Measurements from ENCODE around the gene RPS6KA3. TPM values are rescaled to one million over a fixed set of nuclear protein-coding genes. Genes with fewer than 3 reads are reported as not detected.

RPS6KA3 gene
- 10 to 100 TPM; 33.8 to 55.4 (median 46.4) TPM for total RNA-seq

DNA sequence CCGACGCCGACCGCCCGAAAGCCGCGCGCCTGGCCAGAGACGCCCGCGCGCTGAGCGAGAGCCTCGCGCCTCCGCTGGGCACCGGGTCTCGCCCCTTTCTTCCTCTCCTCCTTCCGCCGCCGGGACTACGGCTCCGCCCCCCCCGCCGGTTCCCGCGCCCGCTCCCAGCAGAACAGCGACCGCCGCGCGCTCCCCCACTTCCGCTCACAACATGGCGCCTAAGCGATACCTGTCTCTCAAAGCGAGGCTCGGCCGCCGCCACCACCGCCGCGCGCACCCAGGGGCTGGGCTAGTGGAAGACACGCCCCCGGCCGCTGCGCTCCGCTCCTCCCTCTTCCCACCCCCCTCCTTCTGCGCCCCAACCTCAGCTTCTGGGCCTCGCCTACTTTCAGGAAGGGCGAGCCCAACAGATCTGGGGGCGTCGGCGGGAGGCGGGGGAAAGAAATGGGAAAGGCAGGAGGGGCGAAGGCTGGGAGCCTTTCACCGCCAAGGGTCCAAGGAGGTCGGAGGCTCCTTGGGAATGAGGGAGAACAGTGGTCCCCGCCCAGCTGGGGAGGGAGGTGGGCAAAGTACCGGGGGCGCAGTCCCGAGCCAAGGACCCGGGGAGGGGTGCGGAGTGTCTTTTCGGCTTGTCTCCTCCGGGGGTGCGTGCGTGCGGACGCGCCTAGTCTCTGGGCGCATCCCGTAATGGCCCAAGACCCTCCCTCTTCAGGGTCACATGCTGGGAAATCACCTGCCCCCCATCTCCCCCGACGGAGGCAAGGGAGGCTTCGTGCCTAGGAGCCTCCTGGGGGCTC, at the start of gene RPS6KA3:
TSS of gene RPS6KA3 (minus strand) at position 100 of the 797 bp plus-strand sequence. CDS start 277 bp downstream, outside the sequence.
- peaks cover 0 to 18% (median 0%) of the 10 kb centered on the region in 3 donors for H3K4me1 ChIP-seq
- peak; percentile 93 for ATAC-seq
- 8% methylated on average over 2 of the region's 77 CpGs; no CpG with 5 or more reads in 1 of the 2 donors for WGBS, 2 donors (ENCODE audit: low coverage in 1 of 2)
- H3K36me3 ChIP-seq, result no peaks in the 10 kb centered on the region
- TF ChIP-seq POLR2AphosphoS5 (IDR thresholded peaks at IDR 0.05), result peak; percentile 66
- TF ChIP-seq EP300 (IDR thresholded peaks at IDR 0.05), result no peak
- TF ChIP-seq POLR2A (IDR thresholded peaks at IDR 0.05), result peak; percentile 56 to 62
- TF ChIP-seq, protein P1, sequence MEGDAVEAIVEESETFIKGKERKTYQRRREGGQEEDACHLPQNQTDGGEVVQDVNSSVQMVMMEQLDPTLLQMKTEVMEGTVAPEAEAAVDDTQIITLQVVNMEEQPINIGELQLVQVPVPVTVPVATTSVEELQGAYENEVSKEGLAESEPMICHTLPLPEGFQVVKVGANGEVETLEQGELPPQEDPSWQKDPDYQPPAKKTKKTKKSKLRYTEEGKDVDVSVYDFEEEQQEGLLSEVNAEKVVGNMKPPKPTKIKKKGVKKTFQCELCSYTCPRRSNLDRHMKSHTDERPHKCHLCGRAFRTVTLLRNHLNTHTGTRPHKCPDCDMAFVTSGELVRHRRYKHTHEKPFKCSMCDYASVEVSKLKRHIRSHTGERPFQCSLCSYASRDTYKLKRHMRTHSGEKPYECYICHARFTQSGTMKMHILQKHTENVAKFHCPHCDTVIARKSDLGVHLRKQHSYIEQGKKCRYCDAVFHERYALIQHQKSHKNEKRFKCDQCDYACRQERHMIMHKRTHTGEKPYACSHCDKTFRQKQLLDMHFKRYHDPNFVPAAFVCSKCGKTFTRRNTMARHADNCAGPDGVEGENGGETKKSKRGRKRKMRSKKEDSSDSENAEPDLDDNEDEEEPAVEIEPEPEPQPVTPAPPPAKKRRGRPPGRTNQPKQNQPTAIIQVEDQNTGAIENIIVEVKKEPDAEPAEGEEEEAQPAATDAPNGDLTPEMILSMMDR (IDR thresholded peaks at IDR 0.05), result peak in 1 of 4 experiments; percentile 4
- peak within 1 kb of the TSS; percentile 69 to 81 for H3K4me3 ChIP-seq
- no peaks in the 10 kb centered on the region for H3K27me3 ChIP-seq
- no peaks in the 10 kb centered on the region for H3K9me3 ChIP-seq
- H3K27ac ChIP-seq, result peak within 1 kb of the TSS; percentile 76 to 91 (median 85)

DNA sequence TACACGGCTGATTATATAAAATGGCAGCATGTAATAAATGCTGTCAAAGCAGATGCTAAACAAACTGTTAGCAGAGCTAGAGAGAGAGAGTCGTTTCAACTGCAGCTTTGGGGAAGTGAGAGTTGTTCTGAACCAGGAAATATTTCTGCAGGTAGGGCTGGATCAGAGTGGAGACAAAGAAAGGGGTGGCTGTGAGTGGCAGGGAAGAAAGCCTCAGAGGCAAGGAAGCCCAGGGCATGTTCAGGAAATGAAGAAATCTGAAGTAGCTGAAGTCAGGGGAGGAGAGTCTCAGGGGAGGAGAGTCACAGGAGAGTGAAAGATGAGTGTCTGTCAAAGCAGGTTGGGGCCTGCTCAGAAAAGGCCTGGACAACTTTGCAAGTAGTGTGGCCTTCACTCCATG, 48.4 kb upstream of the RPS6KA3 start:
- Histone ChIP-seq H3K36me3 (no peaks in the 10 kb centered on the region), H3K27ac (no peak overlapping the region), H3K4me3 (no peak overlapping the region), H3K4me1 (no peaks in the 10 kb centered on the region), H3K27me3 (no peaks in the 10 kb centered on the region), H3K9me3 (no peaks in the 10 kb centered on the region)
- WGBS, 2 donors (ENCODE audit: low coverage in 1 of 2), result 49 to 52% methylated on average over 2 of the region's 2 CpGs
- TF ChIP-seq EP300 (IDR thresholded peaks at IDR 0.05) (no peak), POLR2A (IDR thresholded peaks at IDR 0.05) (no peak), POLR2AphosphoS5 (IDR thresholded peaks at IDR 0.05) (no peak)
- TF ChIP-seq, protein P1 (IDR thresholded peaks at IDR 0.05), result no peak
- ATAC-seq, result no peak

DNA sequence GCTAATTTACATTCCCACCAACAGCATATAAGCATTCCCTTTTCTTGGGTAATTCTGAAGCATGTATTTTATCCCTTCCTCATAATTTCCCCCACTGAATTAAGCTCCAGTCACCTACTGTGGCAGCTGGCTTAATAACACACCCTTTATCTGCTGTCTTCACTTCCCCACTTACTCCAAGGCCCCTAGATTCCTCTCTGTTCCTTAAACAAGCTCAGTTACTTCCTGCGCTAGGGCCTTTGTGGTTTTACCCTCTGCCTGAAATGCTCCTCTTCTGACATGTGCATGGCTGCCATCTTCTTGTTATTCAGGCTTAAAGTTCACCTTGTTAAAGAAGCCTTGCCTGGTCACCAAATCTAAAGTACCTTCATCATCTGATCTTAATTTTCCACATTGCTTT, 47.2 kb upstream of the RPS6KA3 start:
- Histone ChIP-seq H3K4me3 (no peak overlapping the region), H3K36me3 (no peaks in the 10 kb centered on the region), H3K4me1 (no peaks in the 10 kb centered on the region), H3K9me3 (no peaks in the 10 kb centered on the region), H3K27ac (no peak overlapping the region), H3K27me3 (no peaks in the 10 kb centered on the region)
- TF ChIP-seq EP300 (IDR thresholded peaks at IDR 0.05) (no peak), POLR2AphosphoS5 (IDR thresholded peaks at IDR 0.05) (no peak), POLR2A (IDR thresholded peaks at IDR 0.05) (no peak)
- TF ChIP-seq, protein P1 (IDR thresholded peaks at IDR 0.05), result no peak
- WGBS, 2 donors (ENCODE audit: low coverage in 1 of 2), result 80 to 91% methylated on average over 1 of the region's 1 CpG
- no peak for ATAC-seq

DNA sequence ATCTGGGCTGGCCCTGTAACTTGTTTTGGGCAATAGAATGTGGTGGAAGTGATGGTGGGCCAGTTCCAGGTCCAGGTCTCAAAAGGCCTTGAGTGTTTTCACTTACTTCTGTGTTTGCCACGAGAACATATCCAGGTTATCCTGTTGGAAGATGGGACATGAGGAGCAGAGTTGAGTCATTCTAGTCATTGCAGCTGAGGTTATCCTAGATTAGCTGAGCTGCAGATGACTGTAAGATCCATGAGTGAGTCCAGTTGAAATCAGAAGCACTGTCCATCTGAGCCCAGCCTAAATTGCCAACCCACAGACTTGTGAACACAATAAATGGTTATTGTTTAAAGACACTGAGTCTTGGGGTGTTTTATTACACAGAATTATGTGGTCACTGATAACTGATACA, 45.3 kb upstream of the RPS6KA3 start:
- Histone ChIP-seq H3K36me3 (no peaks in the 10 kb centered on the region), H3K9me3 (no peaks in the 10 kb centered on the region), H3K27ac (no peak overlapping the region), H3K27me3 (no peaks in the 10 kb centered on the region), H3K4me3 (no peak overlapping the region), H3K4me1 (no peaks in the 10 kb centered on the region)
- TF ChIP-seq, protein P1 (IDR thresholded peaks at IDR 0.05), result no peak
- TF ChIP-seq POLR2AphosphoS5 (IDR thresholded peaks at IDR 0.05) (no peak), EP300 (IDR thresholded peaks at IDR 0.05) (no peak), POLR2A (IDR thresholded peaks at IDR 0.05) (no peak)
- WGBS, 2 donors (ENCODE audit: low coverage in 1 of 2), result no CpG with 5 or more reads among the region's 1 CpG
- ATAC-seq, result no peak

DNA sequence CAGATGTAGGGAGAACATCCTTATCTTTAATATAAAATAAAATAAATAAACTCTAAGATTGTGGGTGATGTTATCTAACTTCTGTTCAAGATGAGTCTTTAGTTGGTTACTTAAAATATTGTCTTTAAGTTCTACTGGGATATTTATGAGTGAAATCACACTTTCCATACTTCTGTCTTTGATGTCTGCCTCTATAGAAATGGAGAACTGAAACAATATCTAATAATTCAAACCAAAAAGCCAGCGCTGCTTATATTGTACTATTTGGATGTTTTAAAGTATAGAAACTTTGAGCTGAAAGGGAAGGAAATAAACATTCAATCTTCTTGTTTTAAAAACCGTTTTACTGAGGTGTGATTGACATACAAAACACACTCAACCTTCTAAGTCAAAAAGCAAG, 44.8 kb upstream of the RPS6KA3 start:
- no peaks in the 10 kb centered on the region for H3K27me3 ChIP-seq
- H3K4me3 ChIP-seq, result no peak overlapping the region
- no peak for ATAC-seq
- WGBS, 2 donors (ENCODE audit: low coverage in 1 of 2), result 64 to 79% methylated on average over 2 of the region's 2 CpGs
- TF ChIP-seq EP300 (IDR thresholded peaks at IDR 0.05), result no peak
- TF ChIP-seq POLR2A (IDR thresholded peaks at IDR 0.05), result no peak
- TF ChIP-seq POLR2AphosphoS5 (IDR thresholded peaks at IDR 0.05), result no peak
- TF ChIP-seq, protein P1 (IDR thresholded peaks at IDR 0.05), result no peak
- no peak overlapping the region for H3K27ac ChIP-seq
- no peaks in the 10 kb centered on the region for H3K36me3 ChIP-seq
- no peaks in the 10 kb centered on the region for H3K9me3 ChIP-seq
- H3K4me1 ChIP-seq, result no peaks in the 10 kb centered on the region
